ENCODE data around the gene IL16.
"Not testable (repeated sequence)": the region's sequence is repeated elsewhere in the genome, so short reads cannot be mapped to it uniquely, and the experiment has no call there.

IL16 gene

GRCh38 chr15:81323944-81324881, 127.5 kb downstream of the IL16 start, which contains the start of gene STARD5:
Gene STARD5, minus strand, starts transcription at chr15:81324141. Its CDS starts 42 bp downstream, at chr15:81324099.
- peak within 1 kb of the TSS; percentile 84 for H3K4me3 Mint-ChIP-seq
- peaks cover 9% of the 10 kb centered on the region for H3K27me3 Mint-ChIP-seq
- DNase-seq = peak; percentile 99
- no peaks in the 10 kb centered on the region for H3K9me3 Mint-ChIP-seq
- peaks cover 14% of the 10 kb centered on the region for H3K36me3 Mint-ChIP-seq
- peaks cover 26% of the 10 kb centered on the region for H3K4me1 Mint-ChIP-seq
- peak within 1 kb of the TSS; percentile 66 for H3K27ac Mint-ChIP-seq
- CTCF ChIA-PET = interaction anchor here (0.6 to 2.2 kb wide), 7 partner anchors 13 to 77 kb away, joined by 3 to 11 read pairs (median 4); no protein-coding TSS in a partner anchor

- no peaks in the 10 kb centered on the region for H3K9me3 Mint-ChIP-seq
- peaks cover 37% of the 10 kb centered on the region for H3K4me1 Mint-ChIP-seq
- peaks cover 5% of the 10 kb centered on the region for H3K36me3 Mint-ChIP-seq
- H3K27me3 Mint-ChIP-seq = peaks cover 9% of the 10 kb centered on the region
- CTCF ChIA-PET = interaction anchor here (0.6 to 3.5 kb wide), 5 partner anchors 9 to 106 kb away, joined by 4 to 13 read pairs (median 6); no protein-coding TSS in a partner anchor
- DNase-seq = no peak
- H3K27ac Mint-ChIP-seq = no peak overlapping the region
- no peak overlapping the region for H3K4me3 Mint-ChIP-seq
Measured at GRCh38 chr15:81326466-81327212, 130.0 kb downstream of the IL16 start.

- peaks cover 1% of the 10 kb centered on the region for H3K36me3 Mint-ChIP-seq
- H3K4me1 Mint-ChIP-seq = peaks cover 28% of the 10 kb centered on the region
- no peak overlapping the region for H3K27ac Mint-ChIP-seq
- H3K4me3 Mint-ChIP-seq = no peak overlapping the region
- CTCF ChIA-PET = interaction anchor here (0.9 to 3.5 kb wide), 5 partner anchors 8 to 61 kb away, joined by 3 to 13 read pairs (median 6); no protein-coding TSS in a partner anchor
- H3K27me3 Mint-ChIP-seq = peaks cover 9% of the 10 kb centered on the region
- DNase-seq = no peak
- H3K9me3 Mint-ChIP-seq = no peaks in the 10 kb centered on the region
Measured at GRCh38 chr15:81327516-81327915, 130.8 kb downstream of the IL16 start.

- H3K27ac Mint-ChIP-seq = no peak overlapping the region
- no peak for DNase-seq
- no peaks in the 10 kb centered on the region for H3K36me3 Mint-ChIP-seq
- H3K27me3 Mint-ChIP-seq = peaks cover 6% of the 10 kb centered on the region
- CTCF ChIA-PET = no interaction called here
- peaks cover 20% of the 10 kb centered on the region for H3K4me1 Mint-ChIP-seq
- no peak overlapping the region for H3K4me3 Mint-ChIP-seq
- no peaks in the 10 kb centered on the region for H3K9me3 Mint-ChIP-seq
Measured at GRCh38 chr15:81329446-81329845, 132.8 kb downstream of the IL16 start.

- CTCF ChIA-PET = interaction anchor here (1.0 to 11.3 kb wide), 2 partner anchors 56 to 64 kb away, joined by 3 to 92 read pairs; no protein-coding TSS in a partner anchor
- no peak overlapping the region for H3K27ac Mint-ChIP-seq
- H3K4me3 Mint-ChIP-seq = no peak overlapping the region
- no peaks in the 10 kb centered on the region for H3K36me3 Mint-ChIP-seq
- H3K4me1 Mint-ChIP-seq = peaks cover 14% of the 10 kb centered on the region
- peaks cover 4% of the 10 kb centered on the region for H3K27me3 Mint-ChIP-seq
- no peak for DNase-seq
- H3K9me3 Mint-ChIP-seq = no peaks in the 10 kb centered on the region
Measured at GRCh38 chr15:81330366-81331090, 133.8 kb downstream of the IL16 start.

GRCh38 chr15:81331141-81331540, 134.5 kb downstream of the IL16 start:
- H3K27me3 Mint-ChIP-seq, DNase-seq, H3K9me3 Mint-ChIP-seq, H3K4me3 Mint-ChIP-seq, H3K36me3 Mint-ChIP-seq, H3K27ac Mint-ChIP-seq: not testable (repeated sequence)
- H3K4me1 Mint-ChIP-seq = peaks cover 14% of the 10 kb centered on the region
- CTCF ChIA-PET = interaction anchor here (0.6 to 11.3 kb wide), 4 partner anchors 56 to 223 kb away, joined by 3 to 102 read pairs (median 48); no protein-coding TSS in a partner anchor

- Mint-ChIP-seq H3K27me3 (peaks cover 4% of the 10 kb centered on the region), H3K4me3 (no peak overlapping the region), H3K9me3 (no peaks in the 10 kb centered on the region), H3K27ac (no peak overlapping the region), H3K4me1 (peaks cover 14% of the 10 kb centered on the region), H3K36me3 (no peaks in the 10 kb centered on the region)
- CTCF ChIA-PET = interaction anchor here (0.6 to 11.3 kb wide), 3 partner anchors 58 to 223 kb away, joined by 3 to 102 read pairs (median 92); no protein-coding TSS in a partner anchor
- DNase-seq = no peak
Measured at GRCh38 chr15:81331600-81331999, 134.9 kb downstream of the IL16 start.

GRCh38 chr15:81332326-81332725, 135.6 kb downstream of the IL16 start:
- Mint-ChIP-seq H3K36me3 (no peaks in the 10 kb centered on the region), H3K27ac (no peak overlapping the region)

GRCh38 chr15:81333363-81333762, 136.7 kb downstream of the IL16 start:
- peaks cover 14% of the 10 kb centered on the region for H3K4me1 Mint-ChIP-seq
- no peak overlapping the region for H3K27ac Mint-ChIP-seq
- peaks cover 4% of the 10 kb centered on the region for H3K27me3 Mint-ChIP-seq
- H3K36me3 Mint-ChIP-seq = no peaks in the 10 kb centered on the region
- DNase-seq = no peak
- CTCF ChIA-PET = interaction anchor here (0.9 to 11.3 kb wide), 4 partner anchors 24 to 228 kb away, joined by 3 to 102 read pairs (median 48); no protein-coding TSS in a partner anchor
- no peak overlapping the region for H3K4me3 Mint-ChIP-seq
- no peaks in the 10 kb centered on the region for H3K9me3 Mint-ChIP-seq

More at GRCh38 chr15:81332326-81332725, 135.6 kb downstream of the IL16 start:
- Mint-ChIP-seq H3K4me1 (peaks cover 14% of the 10 kb centered on the region), H3K27me3 (peaks cover 4% of the 10 kb centered on the region), H3K9me3 (no peaks in the 10 kb centered on the region), H3K4me3 (no peak overlapping the region)
- DNase-seq = no peak
- CTCF ChIA-PET = interaction anchor here (1.6 to 11.3 kb wide), 3 partner anchors 23 to 66 kb away, joined by 3 to 102 read pairs (median 92); no protein-coding TSS in a partner anchor

GRCh38 chr15:81334768-81335435, 138.2 kb downstream of the IL16 start:
- Mint-ChIP-seq H3K9me3 (no peaks in the 10 kb centered on the region), H3K27me3 (peaks cover 4% of the 10 kb centered on the region), H3K36me3 (no peaks in the 10 kb centered on the region), H3K4me3 (no peak overlapping the region), H3K27ac (no peak overlapping the region), H3K4me1 (peaks cover 14% of the 10 kb centered on the region)
- CTCF ChIA-PET = interaction anchor here (0.6 to 11.3 kb wide), 7 partner anchors 8 to 68 kb away, joined by 3 to 102 read pairs (median 5); no protein-coding TSS in a partner anchor
- DNase-seq = no peak

GRCh38 chr15:81335631-81336030, 139.0 kb downstream of the IL16 start:
- Mint-ChIP-seq H3K36me3 (no peaks in the 10 kb centered on the region), H3K4me3 (no peak overlapping the region), H3K4me1 (peaks cover 12% of the 10 kb centered on the region), H3K9me3 (no peaks in the 10 kb centered on the region), H3K27ac (no peak overlapping the region), H3K27me3 (peaks cover 4% of the 10 kb centered on the region)
- CTCF ChIA-PET = interaction anchor here (0.8 to 11.3 kb wide), 6 partner anchors 8 to 69 kb away, joined by 3 to 102 read pairs (median 6); no protein-coding TSS in a partner anchor
- no peak for DNase-seq

GRCh38 chr15:81336568-81336967, 139.9 kb downstream of the IL16 start:
- H3K9me3 Mint-ChIP-seq = no peaks in the 10 kb centered on the region
- H3K27ac Mint-ChIP-seq = no peak overlapping the region
- CTCF ChIA-PET = interaction anchor here (0.7 to 11.3 kb wide), 6 partner anchors 18 to 70 kb away, joined by 3 to 102 read pairs (median 3); no protein-coding TSS in a partner anchor
- H3K36me3 Mint-ChIP-seq = no peaks in the 10 kb centered on the region
- peaks cover 3% of the 10 kb centered on the region for H3K4me1 Mint-ChIP-seq
- DNase-seq = peak; percentile 48
- no peak overlapping the region for H3K4me3 Mint-ChIP-seq
- H3K27me3 Mint-ChIP-seq = peaks cover 4% of the 10 kb centered on the region
